SK-N-SH (cell line): ENCODE measurements around the gene TACO1. TPM values are rescaled to one million over a fixed set of nuclear protein-coding genes. Genes with fewer than 3 reads are reported as not detected.

ENCODE experiments used
- CTCF ChIA-PET: fragments of 300-600, 350-600 bp; formaldehyde crosslinking; extraction: SDS; loops from one replicate; lab custom pipeline; 2021; lab: Yijun Ruan, JAX
- POLR2A ChIA-PET: fragments of 350-600 bp; sonication (Branson Sonifier 250); formaldehyde crosslinking; extraction: SDS; loops from one replicate; lab custom pipeline; 2020; ENCODE audit warnings: antibody characterized with exemption, inconsistent platforms; lab: Yijun Ruan, JAX
- DNase-seq: peaks from one replicate; pipeline ENCODE4 v3.0.0; 2012
- H2AFZ ChIP-seq: fragments of 200-600 bp; sonication (generic); 2 replicates; pipeline ENCODE4 v1.8.1; 2016; ENCODE audit warnings: antibody characterized with exemption, mild to moderate bottlenecking, low read depth
- H3F3A ChIP-seq: fragments of 200-600 bp; sonication (generic); replicated peaks from 2 replicates; pipeline ENCODE3; 2016; ENCODE audit warnings: antibody characterized with exemption, mild to moderate bottlenecking; ENCODE audit not compliant: insufficient read depth
- H3K27ac ChIP-seq, 2 experiments: fragments of 200-500 bp in 1 of 2; fragments of 200-600 bp in 1 of 2; sonication (Bioruptor generic) in 1 of 2; sonication (generic), shearing (Covaris generic) in 1 of 2; 2 replicates each; pipeline versions ENCODE4 v1.5.1 to v1.6.1; 2014 to 2016; ENCODE audit warnings: low read depth in 2 of 2, inconsistent platforms in 1 of 2, low read length in 1 of 2, mild to moderate bottlenecking in 1 of 2, mixed read lengths in 1 of 2
- H3K27me3 ChIP-seq: fragments of 200-600 bp; sonication (generic), shearing (Covaris generic); 2 replicates; pipeline ENCODE4 v1.6.1; 2016; ENCODE audit warnings: mixed run types; ENCODE audit not compliant: insufficient read depth
- H3K36me3 ChIP-seq, 2 experiments: fragments of 200-500 bp in 1 of 2; fragments of 200-600 bp in 1 of 2; sonication (Bioruptor generic) in 1 of 2; sonication (generic) in 1 of 2; replicated peaks in 1 of 2; 2 replicates each; pipeline versions ENCODE3 to v1.5.1; 2014 to 2016; ENCODE audit warnings: low read length in 1 of 2, mild to moderate bottlenecking in 1 of 2; ENCODE audit not compliant: insufficient read depth in 2 of 2, control insufficient read depth in 1 of 2
- H3K4me1 ChIP-seq, 2 experiments: fragments of 200-500 bp in 1 of 2; fragments of 200-600 bp in 1 of 2; sonication (Bioruptor generic) in 1 of 2; sonication (generic), shearing (Covaris generic) in 1 of 2; 2 replicates each; pipeline versions ENCODE4 v1.5.1 to v1.6.1; 2014 to 2016; ENCODE audit warnings: low read depth in 1 of 2, low read length in 1 of 2, mixed run types in 1 of 2; ENCODE audit not compliant: insufficient read depth in 2 of 2, control insufficient read depth in 1 of 2
- H3K4me2 ChIP-seq: fragments of 200-600 bp; sonication (generic), shearing (Covaris generic); 2 replicates; pipeline ENCODE4 v1.6.1; 2017; ENCODE audit warnings: mixed run types
- H3K4me3 ChIP-seq, 2 experiments: fragments of 200-500 bp in 1 of 2; fragments of 200-600 bp in 1 of 2; sonication (Bioruptor generic) in 1 of 2; sonication (generic), shearing (Covaris generic) in 1 of 2; 2 replicates each; pipeline versions ENCODE4 v1.5.1 to v1.8.1; 2014 to 2016; ENCODE audit warnings: low read depth in 2 of 2, inconsistent platforms in 1 of 2, low read length in 1 of 2, mild to moderate bottlenecking in 1 of 2, mixed read lengths in 1 of 2, moderate library complexity in 1 of 2
- H3K79me2 ChIP-seq: fragments of 200-600 bp; sonication (generic); 2 replicates; pipeline ENCODE4 v1.8.1; 2017; ENCODE audit warnings: mild to moderate bottlenecking; ENCODE audit not compliant: insufficient read depth
- H3K9ac ChIP-seq: fragments of 200-600 bp; sonication (generic); 2 replicates; pipeline ENCODE4 v1.6.1; 2017; ENCODE audit warnings: mixed run types
- H3K9me2 ChIP-seq: fragments of 200-600 bp; sonication (generic); 2 replicates; pipeline ENCODE4 v1.6.1; 2017; ENCODE audit warnings: mixed run types
- H3K9me3 ChIP-seq: fragments of 200-600 bp; sonication (generic); 2 replicates; pipeline ENCODE4 v1.6.1; 2017; ENCODE audit warnings: mixed run types, mild to moderate bottlenecking, moderate library complexity
- H4K20me1 ChIP-seq: fragments of 200-600 bp; sonication (generic); 2 replicates; pipeline ENCODE4 v1.6.1; 2017; ENCODE audit warnings: mild to moderate bottlenecking, mixed run types; ENCODE audit not compliant: insufficient read depth
- CHD2 ChIP-seq: fragments of 150-350 bp; IDR thresholded peaks from 2 replicates; pipeline ENCODE4 v1.6.1; 2018; ENCODE audit warnings: low read length; ENCODE audit not compliant: partially characterized antibody
- ELF1 ChIP-seq: IDR thresholded peaks from 2 replicates; pipeline ENCODE4 v1.4.0; 2012
- EP300 ChIP-seq, 2 experiments: IDR thresholded peaks; 2 replicates each; pipeline versions ENCODE4 v1.4.0 to v1.6.1; 2012; ENCODE audit warnings: borderline replicate concordance in 1 of 2, low read depth in 1 of 2, low read length in 1 of 2
- FOXJ3 ChIP-seq: sonication (generic); formaldehyde crosslinking; IDR thresholded peaks from 2 replicates; pipeline ENCODE4 v1.5.1; 2020; ENCODE audit warnings: mild to moderate bottlenecking, missing genetic modification reagents
- IRF3 ChIP-seq: fragments of 150-350 bp; IDR thresholded peaks from 2 replicates; pipeline ENCODE4 v1.6.1; 2016; ENCODE audit warnings: mild to moderate bottlenecking, low read depth, low read length
- MAX ChIP-seq: IDR thresholded peaks from 2 replicates; pipeline ENCODE4 v1.4.0; 2012; ENCODE audit warnings: low read depth
- NRF1 ChIP-seq: IDR thresholded peaks from 2 replicates; pipeline ENCODE4 v1.6.1; 2012; ENCODE audit warnings: low read depth, mild to moderate bottlenecking, low read length
- POLR2AphosphoS5 ChIP-seq: IDR thresholded peaks from 2 replicates; pipeline ENCODE4 v1.6.1; 2012; ENCODE audit warnings: low read depth, low read length
- RAD21 ChIP-seq: IDR thresholded peaks from 2 replicates; pipeline ENCODE4 v1.6.1; 2012; ENCODE audit warnings: mild to moderate bottlenecking, low read length
- RCOR1 ChIP-seq: fragments of 150-350 bp; IDR thresholded peaks from 2 replicates; pipeline ENCODE4 v1.6.1; 2017; ENCODE audit warnings: antibody characterized with exemption, low read length
- REST ChIP-seq: IDR thresholded peaks from 2 replicates; pipeline ENCODE4 v1.6.1; 2012; ENCODE audit warnings: mild to moderate bottlenecking, low read depth, low read length, moderate library complexity
- WGBS: methylation state at CpG from one replicate; pipeline ENCODE4 v1.1.6; 2017; ENCODE audit warnings: low lambda C conversion rate; 5-methylcytosine and 5-hydroxymethylcytosine counted together
- polyA plus RNA-seq, 3 experiments: library from polyadenylated mRNA; depleted of rRNA; stranded (reverse); fragments of >200 nt; gene quantifications; 2 replicates each; pipeline ENCODE4 v1.2.3, GENCODE V29; 2012

TACO1 gene
- polyA plus RNA-seq, 1 of the 3 experiments (the other 2 are of a cell fraction): 37.9 TPM

GRCh38 chr17:63578027-63578768, 22.5 kb upstream of the TACO1 start:
- Histone ChIP-seq H3K4me1 (no peaks in the 10 kb centered on the region; a peak in 1 of 4 replicates), H3F3A (no peaks in the 10 kb centered on the region), H3K9me3 (no peaks in the 10 kb centered on the region), H3K9me2 (no peaks in the 10 kb centered on the region), H3K36me3 (peaks cover 34 to 41% of the 10 kb centered on the region in 2 experiments), H2AFZ (no peak overlapping the region), H3K4me3 (no peak overlapping the region), H3K4me2 (no peak overlapping the region), H3K27ac (no peak overlapping the region), H4K20me1 (peaks cover 62% of the 10 kb centered on the region), H3K27me3 (no peaks in the 10 kb centered on the region), H3K9ac (no peak overlapping the region), H3K79me2 (peaks cover 87% of the 10 kb centered on the region)
- POLR2A ChIA-PET: interaction anchor here (1.1 kb wide), 2 partner anchors 44 to 147 kb away, joined by 3 to 4 read pairs; partner anchors contain the start of gene MAP3K3
- no peak for DNase-seq
- WGBS: 90% methylated on average over 7 of the region's 7 CpGs
- CTCF ChIA-PET: interaction anchor here (1.2 to 7.3 kb wide), 5 partner anchors 9 to 153 kb away, joined by 3 to 41 read pairs (median 4); no protein-coding TSS in a partner anchor
- TF ChIP-seq RAD21 (no peak), RCOR1 (no peak), MAX (no peak), REST (no peak), NRF1 (no peak), EP300 (IDR thresholded peaks at IDR 0.05; ENCODE audit: borderline replicate concordance in 1 of 2, low read depth in 1 of 2, low read length in 1 of 2) (no peak), POLR2AphosphoS5 (no peak), ELF1 (no peak)

- TF ChIP-seq RCOR1 (no peak), IRF3 (no peak), CHD2 (no peak), FOXJ3 (CRISPR knock-in tag) (no peak)
- Histone ChIP-seq H4K20me1 (peaks cover 56% of the 10 kb centered on the region), H3K4me3 (no peak overlapping the region), H3K79me2 (peaks cover 82% of the 10 kb centered on the region), H3K9ac (no peak overlapping the region), H3K4me2 (no peak overlapping the region), H3K27me3 (no peaks in the 10 kb centered on the region), H3F3A (no peaks in the 10 kb centered on the region), H3K36me3 (peaks cover 38 to 46% of the 10 kb centered on the region in 2 experiments), H3K9me3 (no peaks in the 10 kb centered on the region), H3K4me1 (no peaks in the 10 kb centered on the region; a peak in 1 of 4 replicates), H2AFZ (no peak overlapping the region), H3K9me2 (no peaks in the 10 kb centered on the region), H3K27ac (no peak overlapping the region)
- CTCF ChIA-PET: interaction anchor here (1.2 to 7.3 kb wide), 6 partner anchors 10 to 154 kb away, joined by 3 to 41 read pairs (median 4); no protein-coding TSS in a partner anchor
- DNase-seq: no peak
- POLR2A ChIA-PET: interaction anchor here (1.1 kb wide), 2 partner anchors 43 to 147 kb away, joined by 3 to 4 read pairs; partner anchors contain the start of gene MAP3K3
- WGBS: 90% methylated on average over 5 of the region's 5 CpGs
Measured at GRCh38 chr17:63578769-63579111, 22.0 kb upstream of the TACO1 start.
